Measurements from ENCODE around the gene FADD.

Gene FADD

DNA sequence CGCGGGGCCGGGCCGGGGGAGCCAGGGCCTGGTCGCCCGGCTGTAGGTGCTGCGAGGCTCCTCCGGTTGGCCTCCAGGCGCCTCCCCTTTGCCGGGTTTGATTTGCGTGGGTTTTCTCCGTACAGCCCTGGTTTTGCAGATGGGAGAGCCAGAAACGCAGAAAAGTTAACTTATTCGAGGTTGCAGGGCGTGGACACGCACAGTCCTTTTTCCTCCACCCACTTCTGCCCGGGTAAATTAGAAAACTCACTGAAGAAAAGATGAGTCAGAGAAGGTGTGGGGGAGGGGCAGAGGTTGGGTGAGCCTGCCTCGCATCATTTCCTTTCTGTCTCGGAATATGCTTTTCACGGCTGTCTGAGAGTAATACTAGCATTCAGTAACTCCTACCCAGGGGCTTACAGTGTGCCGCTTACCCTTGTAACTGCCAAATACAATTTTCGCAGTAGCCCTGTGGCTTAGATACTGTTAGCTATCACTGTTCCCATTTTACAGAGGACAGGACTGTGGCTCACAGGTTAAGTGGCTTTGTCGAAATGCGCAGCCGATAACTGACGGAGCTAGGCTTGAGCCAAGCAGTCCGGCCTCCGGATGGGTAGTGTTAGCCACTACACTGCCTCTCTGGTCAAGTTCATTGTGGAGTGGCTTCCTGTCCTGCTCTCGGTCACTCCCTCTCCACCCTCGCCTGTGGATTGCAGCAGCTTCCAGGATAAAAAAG lies 812 bp downstream of the FADD start:
- Histone ChIP-seq H3K4me3 (ENCODE audit: low read depth in 1 of 2, low read length in 1 of 2) (peak overlapping the region; percentile 99 to 100), H3K36me3 (peaks cover 41% of the 10 kb centered on the region), H3K4me1 (ENCODE audit: control insufficient read depth in 1 of 2, insufficient read depth in 1 of 2, low read depth in 1 of 2, low read length in 1 of 2) (peaks cover 52 to 56% of the 10 kb centered on the region in 2 experiments), H3K27me3 (peaks cover 7% of the 10 kb centered on the region), H3K27ac (peak overlapping the region; percentile 97), H3K9me3 (no peaks in the 10 kb centered on the region)
- TF ChIP-seq, protein P1, sequence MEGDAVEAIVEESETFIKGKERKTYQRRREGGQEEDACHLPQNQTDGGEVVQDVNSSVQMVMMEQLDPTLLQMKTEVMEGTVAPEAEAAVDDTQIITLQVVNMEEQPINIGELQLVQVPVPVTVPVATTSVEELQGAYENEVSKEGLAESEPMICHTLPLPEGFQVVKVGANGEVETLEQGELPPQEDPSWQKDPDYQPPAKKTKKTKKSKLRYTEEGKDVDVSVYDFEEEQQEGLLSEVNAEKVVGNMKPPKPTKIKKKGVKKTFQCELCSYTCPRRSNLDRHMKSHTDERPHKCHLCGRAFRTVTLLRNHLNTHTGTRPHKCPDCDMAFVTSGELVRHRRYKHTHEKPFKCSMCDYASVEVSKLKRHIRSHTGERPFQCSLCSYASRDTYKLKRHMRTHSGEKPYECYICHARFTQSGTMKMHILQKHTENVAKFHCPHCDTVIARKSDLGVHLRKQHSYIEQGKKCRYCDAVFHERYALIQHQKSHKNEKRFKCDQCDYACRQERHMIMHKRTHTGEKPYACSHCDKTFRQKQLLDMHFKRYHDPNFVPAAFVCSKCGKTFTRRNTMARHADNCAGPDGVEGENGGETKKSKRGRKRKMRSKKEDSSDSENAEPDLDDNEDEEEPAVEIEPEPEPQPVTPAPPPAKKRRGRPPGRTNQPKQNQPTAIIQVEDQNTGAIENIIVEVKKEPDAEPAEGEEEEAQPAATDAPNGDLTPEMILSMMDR (IDR thresholded peaks at IDR 0.05): no peak

GRCh38 chr11:70204466-70204799 lies 1.3 kb downstream of the FADD start:
- peak overlapping the region; percentile 97 for H3K27ac ChIP-seq
- no peaks in the 10 kb centered on the region for H3K9me3 ChIP-seq
- H3K27me3 ChIP-seq: peaks cover 2% of the 10 kb centered on the region
- peaks cover 54 to 56% of the 10 kb centered on the region in 2 experiments for H3K4me1 ChIP-seq (ENCODE audit: control insufficient read depth in 1 of 2, insufficient read depth in 1 of 2, low read depth in 1 of 2, low read length in 1 of 2)
- H3K4me3 ChIP-seq (ENCODE audit: low read depth in 1 of 2, low read length in 1 of 2): peak overlapping the region; percentile 99 to 100
- H3K36me3 ChIP-seq: peaks cover 46% of the 10 kb centered on the region
- TF ChIP-seq, protein P1 (IDR thresholded peaks at IDR 0.05): no peak

DNA sequence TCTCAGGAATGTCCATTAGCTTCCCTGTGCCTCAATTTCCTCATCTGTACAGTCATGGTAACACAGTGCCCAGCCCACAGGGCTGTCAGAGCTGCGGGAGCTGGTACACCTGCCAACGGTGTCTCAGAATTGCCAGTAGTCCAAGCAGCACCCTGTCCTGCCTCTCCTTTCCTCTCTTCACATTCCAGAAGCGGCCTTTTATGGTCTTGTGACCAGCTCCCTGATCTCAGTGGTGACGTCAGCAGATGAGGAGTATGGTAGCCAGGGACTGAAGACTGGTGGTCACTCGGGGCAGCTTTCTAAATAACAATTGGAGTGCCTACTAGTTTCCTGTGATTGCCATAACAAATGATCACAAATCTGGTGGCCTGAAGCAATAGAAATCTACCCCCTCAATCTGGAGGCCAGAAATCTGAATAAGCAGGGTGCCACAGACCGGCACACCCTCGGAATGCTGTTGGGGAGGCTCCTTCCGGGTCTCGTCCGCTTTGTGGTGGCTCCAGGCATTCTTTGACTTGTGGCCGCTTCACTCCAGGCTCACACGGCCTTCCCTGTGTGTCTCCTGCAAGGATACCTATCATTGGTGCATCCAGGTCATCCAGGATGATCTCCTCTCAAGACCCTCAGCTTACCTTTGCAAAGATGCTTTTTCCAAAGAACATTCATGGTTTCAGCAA lies 2.1 kb downstream of the FADD start:
- peaks cover 54% of the 10 kb centered on the region for H3K36me3 ChIP-seq
- TF ChIP-seq, protein P1 (IDR thresholded peaks at IDR 0.05): no peak
- H3K4me1 ChIP-seq (ENCODE audit: control insufficient read depth in 1 of 2, insufficient read depth in 1 of 2, low read depth in 1 of 2, low read length in 1 of 2): peaks cover 54 to 56% of the 10 kb centered on the region in 2 experiments
- H3K27me3 ChIP-seq: no peaks in the 10 kb centered on the region
- H3K27ac ChIP-seq: peak overlapping the region; percentile 97
- H3K9me3 ChIP-seq: no peaks in the 10 kb centered on the region
- H3K4me3 ChIP-seq (ENCODE audit: low read depth in 1 of 2, low read length in 1 of 2): peak overlapping the region; percentile 99 to 100

DNA sequence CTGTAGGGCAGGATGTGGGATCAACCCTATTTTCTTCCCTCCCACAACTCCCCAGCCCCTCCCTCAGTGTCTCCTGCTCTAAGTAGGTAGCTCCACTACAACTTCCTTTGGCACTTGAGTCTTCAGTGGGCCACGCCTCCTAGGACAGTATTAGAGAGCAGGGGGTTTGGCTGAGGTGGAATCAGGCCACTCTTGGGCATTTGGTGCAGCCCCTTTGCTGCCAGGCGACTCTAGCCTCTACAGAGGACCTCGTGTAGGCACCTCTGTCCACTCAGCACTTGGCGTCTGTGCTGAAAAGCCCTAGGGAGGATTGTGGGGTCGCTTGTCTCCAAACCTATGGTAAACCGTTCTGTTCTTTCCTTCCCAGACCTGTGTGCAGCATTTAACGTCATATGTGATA lies 2.7 kb downstream of the FADD start:
- TF ChIP-seq, protein P1 (IDR thresholded peaks at IDR 0.05): no peak
- Histone ChIP-seq H3K4me1 (ENCODE audit: control insufficient read depth in 1 of 2, insufficient read depth in 1 of 2, low read depth in 1 of 2, low read length in 1 of 2) (peaks cover 54 to 56% of the 10 kb centered on the region in 2 experiments), H3K4me3 (ENCODE audit: low read depth in 1 of 2, low read length in 1 of 2) (no peak overlapping the region), H3K27me3 (no peaks in the 10 kb centered on the region), H3K9me3 (no peaks in the 10 kb centered on the region), H3K27ac (peak overlapping the region; percentile 97), H3K36me3 (peaks cover 58% of the 10 kb centered on the region)

DNA sequence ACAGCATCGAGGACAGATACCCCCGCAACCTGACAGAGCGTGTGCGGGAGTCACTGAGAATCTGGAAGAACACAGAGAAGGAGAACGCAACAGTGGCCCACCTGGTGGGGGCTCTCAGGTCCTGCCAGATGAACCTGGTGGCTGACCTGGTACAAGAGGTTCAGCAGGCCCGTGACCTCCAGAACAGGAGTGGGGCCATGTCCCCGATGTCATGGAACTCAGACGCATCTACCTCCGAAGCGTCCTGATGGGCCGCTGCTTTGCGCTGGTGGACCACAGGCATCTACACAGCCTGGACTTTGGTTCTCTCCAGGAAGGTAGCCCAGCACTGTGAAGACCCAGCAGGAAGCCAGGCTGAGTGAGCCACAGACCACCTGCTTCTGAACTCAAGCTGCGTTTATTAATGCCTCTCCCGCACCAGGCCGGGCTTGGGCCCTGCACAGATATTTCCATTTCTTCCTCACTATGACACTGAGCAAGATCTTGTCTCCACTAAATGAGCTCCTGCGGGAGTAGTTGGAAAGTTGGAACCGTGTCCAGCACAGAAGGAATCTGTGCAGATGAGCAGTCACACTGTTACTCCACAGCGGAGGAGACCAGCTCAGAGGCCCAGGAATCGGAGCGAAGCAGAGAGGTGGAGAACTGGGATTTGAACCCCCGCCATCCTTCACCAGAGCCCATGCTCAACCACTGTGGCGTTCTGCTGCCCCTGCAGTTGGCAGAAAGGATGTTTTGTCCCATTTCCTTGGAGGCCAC lies 3.3 kb downstream of the FADD start:
- Histone ChIP-seq H3K36me3 (peaks cover 58% of the 10 kb centered on the region), H3K4me1 (ENCODE audit: control insufficient read depth in 1 of 2, insufficient read depth in 1 of 2, low read depth in 1 of 2, low read length in 1 of 2) (peaks cover 50 to 51% of the 10 kb centered on the region in 2 experiments), H3K27me3 (no peaks in the 10 kb centered on the region), H3K27ac (peak overlapping the region; percentile 97), H3K4me3 (ENCODE audit: low read depth in 1 of 2, low read length in 1 of 2) (no peak overlapping the region), H3K9me3 (no peaks in the 10 kb centered on the region)
- TF ChIP-seq, protein P1 (IDR thresholded peaks at IDR 0.05): no peak

Data from neutrophil (primary cell).